Loucy (cell line): ENCODE results near the gene AIF1.

ENCODE experiments used
- H2AFZ ChIP-seq: fragments of 200-600 bp; sonication (generic); 2 replicates; pipeline ENCODE4 v1.6.0; 2016; ENCODE audit warnings: antibody characterized with exemption, mild to moderate bottlenecking, low read length, moderate library complexity
- H3F3A ChIP-seq: fragments of 200-600 bp; 2 replicates; pipeline ENCODE4 v1.6.0; 2016; ENCODE audit warnings: antibody characterized with exemption, low read depth, mild to moderate bottlenecking
- H3K27me3 ChIP-seq: fragments of 200-600 bp; sonication (generic); 2 replicates; pipeline ENCODE4 v1.6.1; 2014; ENCODE audit warnings: low read length, mild to moderate bottlenecking; ENCODE audit not compliant: insufficient read depth, poor library complexity, severe bottlenecking
- H3K36me3 ChIP-seq: fragments of 200-600 bp; sonication (generic); 2 replicates; pipeline ENCODE4 v1.6.1; 2016; ENCODE audit warnings: low read length; ENCODE audit not compliant: insufficient read depth
- H3K4me1 ChIP-seq: fragments of 200-600 bp; sonication (generic); 2 replicates; pipeline ENCODE4 v1.5.1; 2014; ENCODE audit warnings: low read length, mild to moderate bottlenecking; ENCODE audit not compliant: insufficient read depth, poor library complexity, severe bottlenecking
- H3K4me2 ChIP-seq: fragments of 200-600 bp; sonication (generic); 2 replicates; pipeline ENCODE4 v1.6.0; 2014; ENCODE audit warnings: antibody characterized with exemption, low read length, low read depth, mild to moderate bottlenecking; ENCODE audit not compliant: poor library complexity, severe bottlenecking
- H3K4me3 ChIP-seq: fragments of 200-600 bp; sonication (generic); 2 replicates; pipeline ENCODE4 v1.5.1; 2014; ENCODE audit warnings: low read length, mild to moderate bottlenecking, mixed read lengths; ENCODE audit not compliant: poor library complexity, severe bottlenecking
- H3K79me2 ChIP-seq: fragments of 200-600 bp; sonication (generic); 2 replicates; pipeline ENCODE4 v1.6.1; 2014; ENCODE audit warnings: low read length; ENCODE audit not compliant: insufficient read depth
- H3K9ac ChIP-seq: fragments of 200-600 bp; sonication (generic); 2 replicates; pipeline ENCODE4 v1.6.0; 2014; ENCODE audit warnings: mild to moderate bottlenecking, low read depth, low read length, moderate library complexity; ENCODE audit not compliant: poor library complexity, severe bottlenecking
- H3K9me2 ChIP-seq: fragments of 200-600 bp; sonication (generic); replicated peaks from 2 replicates; pipeline ENCODE4 v1.6.1; 2016; ENCODE audit warnings: low read depth, low read length, mixed read lengths
- H3K9me3 ChIP-seq: fragments of 200-600 bp; sonication (generic); 2 replicates; pipeline ENCODE4 v1.6.1; 2014; ENCODE audit warnings: mild to moderate bottlenecking, antibody characterized with exemption, low read length, low read depth; ENCODE audit not compliant: insufficient read depth
- H4K20me1 ChIP-seq: fragments of 200-600 bp; sonication (generic); 2 replicates; pipeline ENCODE4 v1.6.0; 2014; ENCODE audit warnings: antibody characterized with exemption, low read length, mild to moderate bottlenecking; ENCODE audit not compliant: insufficient read depth, poor library complexity, severe bottlenecking
- CTCF ChIP-seq: fragments of 200-600 bp; sonication (generic); conservative IDR thresholded peaks from 2 replicates; pipeline ENCODE4 v1.5.1; 2014; ENCODE audit warnings: mild to moderate bottlenecking, antibody characterized with exemption, low read length
- EZH2phosphoT487 ChIP-seq: fragments of 200-600 bp; IDR thresholded peaks from 2 replicates; pipeline ENCODE4 v1.6.1; 2018; ENCODE audit warnings: antibody characterized with exemption, mild to moderate bottlenecking, moderate library complexity, borderline replicate concordance

The AIF1 gene

GRCh38 chr6:31657406-31658157 is 42.5 kb downstream of the AIF1 start:
- H3K4me3 ChIP-seq, result peak overlapping the region; percentile 92
- H3K9me3 ChIP-seq, result no peaks in the 10 kb centered on the region
- no peaks in the 10 kb centered on the region for H3K9me2 ChIP-seq
- TF ChIP-seq CTCF, result no peak
- no peak for TF ChIP-seq EZH2phosphoT487
- no peaks in the 10 kb centered on the region for H3K36me3 ChIP-seq
- H2AFZ ChIP-seq, result no peak overlapping the region
- H3F3A ChIP-seq, result 0 out of 2 replicates have a peak, but pooled peaks cover 7% of the 10 kb centered on the region
- H3K79me2 ChIP-seq, result peaks cover 40% of the 10 kb centered on the region
- peaks cover 41% of the 10 kb centered on the region for H3K4me1 ChIP-seq
- H3K9ac ChIP-seq, result peak overlapping the region; percentile 88
- H3K4me2 ChIP-seq, result peak overlapping the region; percentile 93
- H3K27me3 ChIP-seq, result no peaks in the 10 kb centered on the region
- H4K20me1 ChIP-seq, result peaks cover 10% of the 10 kb centered on the region

- Histone ChIP-seq H3K9me3 (no peaks in the 10 kb centered on the region), H3K4me3 (peak overlapping the region; percentile 92), H3K4me2 (peak overlapping the region; percentile 93), H3K9me2 (no peaks in the 10 kb centered on the region), H2AFZ (no peak overlapping the region), H3K9ac (peak overlapping the region; percentile 88), H3K27me3 (no peaks in the 10 kb centered on the region), H3K4me1 (peaks cover 44% of the 10 kb centered on the region), H3K79me2 (peaks cover 45% of the 10 kb centered on the region), H3F3A (0 out of 2 replicates have a peak, but pooled peaks cover 4% of the 10 kb centered on the region), H3K36me3 (no peaks in the 10 kb centered on the region), H4K20me1 (peaks cover 10% of the 10 kb centered on the region)
- TF ChIP-seq EZH2phosphoT487 (no peak), CTCF (no peak)
Measured at GRCh38 chr6:31658158-31658688, 43.2 kb downstream of the AIF1 start.

GRCh38 chr6:31658983-31659648 is 44.1 kb downstream of the AIF1 start:
- peaks cover 49% of the 10 kb centered on the region for H3K79me2 ChIP-seq
- H3K4me3 ChIP-seq, result peak overlapping the region; percentile 92
- H4K20me1 ChIP-seq, result peaks cover 10% of the 10 kb centered on the region
- H3K9me2 ChIP-seq, result no peaks in the 10 kb centered on the region
- H3K4me2 ChIP-seq, result peak overlapping the region; percentile 93
- TF ChIP-seq EZH2phosphoT487 (no peak), CTCF (no peak)
- H3K9me3 ChIP-seq, result no peaks in the 10 kb centered on the region
- H3K9ac ChIP-seq, result peak overlapping the region; percentile 88
- H3F3A ChIP-seq, result 0 out of 2 replicates have a peak, but pooled peaks cover 4% of the 10 kb centered on the region
- peaks cover 49% of the 10 kb centered on the region for H3K4me1 ChIP-seq
- H3K36me3 ChIP-seq, result no peaks in the 10 kb centered on the region
- no peaks in the 10 kb centered on the region for H3K27me3 ChIP-seq
- H2AFZ ChIP-seq, result no peak overlapping the region
